Prostate gland (tissue), 2 donors: ENCODE data around the gene MSMP. TPM values are rescaled to one million over a fixed set of nuclear protein-coding genes. Genes with fewer than 3 reads are reported as not detected.

Experiments
- DNase-seq: peaks from one replicate; pipeline ENCODE4 v3.0.0-alpha.2; 2019; ENCODE audit warnings: low spot score
- H3K27ac ChIP-seq, 2 donors: fragments of 200-600 bp; sonication (generic); 2 replicates each; pipeline ENCODE4 v1.5.1; 2017 to 2019
- H3K27me3 ChIP-seq: fragments of 200-600 bp; sonication (generic); replicated peaks from 2 replicates; pipeline ENCODE4 v1.5.1; 2019; ENCODE audit not compliant: insufficient read depth
- H3K36me3 ChIP-seq, 2 donors: fragments of 200-600 bp; sonication (generic); 1 replicate in 1 of 2; 2 replicates in 1 of 2; pipeline versions ENCODE4 v1.5.1 to v1.8.1; 2017 to 2019
- H3K4me1 ChIP-seq: fragments of 200-600 bp; sonication (generic); replicated peaks from 2 replicates; pipeline ENCODE4 v1.5.1; 2019
- H3K4me3 ChIP-seq, 2 donors: fragments of 200-600 bp; sonication (generic); 2 replicates each; pipeline ENCODE4 v1.5.1; 2017 to 2019
- H3K9me3 ChIP-seq: fragments of 200-600 bp; sonication (generic); 2 replicates; pipeline ENCODE4 v1.5.1; 2017
- CTCF ChIP-seq, 4 experiments: fragments of 200-600 bp in 2 of 4; fragments of 450-650 bp in 2 of 4; sonication (generic) in 2 of 4; IDR thresholded peaks; 1 replicate in 3 of 4; 2 replicates in 1 of 4; pipeline ENCODE4 v1.5.1; 2016 to 2019; ENCODE audit warnings: antibody characterized with exemption in 4 of 4, mild to moderate bottlenecking in 2 of 4, moderate library complexity in 2 of 4
- POLR2A ChIP-seq: fragments of 450-650 bp; IDR thresholded peaks from one replicate; pipeline ENCODE4 v1.6.1; 2016; ENCODE audit warnings: antibody characterized with exemption, mild to moderate bottlenecking
- POLR2AphosphoS5 ChIP-seq: sonication (generic); formaldehyde crosslinking; IDR thresholded peaks from one replicate; pipeline ENCODE4 v1.6.1; 2017; ENCODE audit warnings: antibody characterized with exemption
- WGBS: methylation state at CpG from one replicate; pipeline ENCODE4 v1.1.5; 2018; 5-methylcytosine and 5-hydroxymethylcytosine counted together
- intact Hi-C: fragments of 100-400 bp; cut with DNase I; formaldehyde crosslinking; loops from one replicate; pipeline ENCODE4 v1.14.2; 2022
- total RNA-seq, 2 donors: library from RNA; depleted of rRNA; stranded (reverse); fragments of >200 nt; gene quantifications; one replicate each; pipeline ENCODE4 v1.1.0, GENCODE V29; 2016

The MSMP gene
- total RNA-seq, 2 donors from 2014 or later = not detected

GRCh38 chr9:35774907-35775635, 21.0 kb upstream of the MSMP start:
- Histone ChIP-seq H3K27ac (no peak overlapping the region), H3K9me3 (no peaks in the 10 kb centered on the region), H3K4me3 (no peak overlapping the region), H3K4me1 (peaks cover 21% of the 10 kb centered on the region), H3K36me3 (no peaks in the 10 kb centered on the region), H3K27me3 (no peaks in the 10 kb centered on the region)
- no peak for DNase-seq
- no peak for TF ChIP-seq POLR2AphosphoS5
- no peak for TF ChIP-seq POLR2A
- TF ChIP-seq CTCF (IDR thresholded peaks at IDR 0.05) = no peak
- intact Hi-C loops = no loop called here
- WGBS = 81% methylated on average over 7 of the region's 7 CpGs

- intact Hi-C loops = no loop called here
- no peak for DNase-seq
- Histone ChIP-seq H3K4me3 (no peak overlapping the region), H3K27ac (peak overlapping the region; percentile 22 to 36), H3K9me3 (no peaks in the 10 kb centered on the region), H3K36me3 (no peaks in the 10 kb centered on the region), H3K4me1 (peaks cover 21% of the 10 kb centered on the region), H3K27me3 (no peaks in the 10 kb centered on the region)
- 58% methylated on average over 3 of the region's 3 CpGs for WGBS
- TF ChIP-seq POLR2AphosphoS5 (no peak), CTCF (IDR thresholded peaks at IDR 0.05) (no peak), POLR2A (no peak)
Observed at GRCh38 chr9:35771943-35772342, 17.9 kb upstream of the MSMP start.

- intact Hi-C loops = no loop called here
- peaks cover 21% of the 10 kb centered on the region for H3K4me1 ChIP-seq
- no peak overlapping the region for H3K4me3 ChIP-seq
- TF ChIP-seq CTCF (IDR thresholded peaks at IDR 0.05) (no peak), POLR2AphosphoS5 (no peak), POLR2A (no peak)
- WGBS = 11% methylated on average over 1 of the region's 1 CpG
- H3K27me3 ChIP-seq = no peaks in the 10 kb centered on the region
- no peaks in the 10 kb centered on the region for H3K36me3 ChIP-seq
- DNase-seq = peak; percentile 46
- H3K27ac ChIP-seq = peak overlapping the region; percentile 22 to 36
- no peaks in the 10 kb centered on the region for H3K9me3 ChIP-seq
Observed at GRCh38 chr9:35771534-35771933, 17.5 kb upstream of the MSMP start.

GRCh38 chr9:35771075-35771433, 17.0 kb upstream of the MSMP start:
- peak; percentile 81 for DNase-seq
- intact Hi-C loops = no loop called here
- Histone ChIP-seq H3K27me3 (no peaks in the 10 kb centered on the region), H3K9me3 (no peaks in the 10 kb centered on the region), H3K36me3 (no peaks in the 10 kb centered on the region), H3K27ac (peak overlapping the region; percentile 22 to 36), H3K4me3 (no peak overlapping the region), H3K4me1 (peaks cover 21% of the 10 kb centered on the region)
- 9% methylated on average over 4 of the region's 4 CpGs for WGBS
- TF ChIP-seq POLR2A (no peak), POLR2AphosphoS5 (peak; percentile 90)

GRCh38 chr9:35769763-35770162, 15.7 kb upstream of the MSMP start:
- no peak overlapping the region for H3K4me3 ChIP-seq

More at GRCh38 chr9:35769763-35770162, 15.7 kb upstream of the MSMP start:
- intact Hi-C loops = no loop called here
- no peaks in the 10 kb centered on the region for H3K27me3 ChIP-seq
- no peaks in the 10 kb centered on the region for H3K36me3 ChIP-seq
- no peak overlapping the region for H3K27ac ChIP-seq
- H3K9me3 ChIP-seq = no peaks in the 10 kb centered on the region
- peaks cover 21% of the 10 kb centered on the region for H3K4me1 ChIP-seq
- 90% methylated on average over 1 of the region's 1 CpG for WGBS
- TF ChIP-seq CTCF (IDR thresholded peaks at IDR 0.05) (no peak), POLR2AphosphoS5 (no peak), POLR2A (no peak)
- DNase-seq = no peak
